MG63 (cell line): ENCODE results near the gene HECW1. TPM values are rescaled to one million over a fixed set of nuclear protein-coding genes. Genes with fewer than 3 reads are reported as not detected.
"Not testable (repeated sequence)": the region's sequence is repeated elsewhere in the genome, so short reads cannot be mapped to it uniquely, and the experiment has no call there.

Experiments
- DNase-seq: peaks from one replicate; pipeline ENCODE4 v3.0.0-alpha.2; 2020
- H3K27me3 ChIP-seq: fragments of 250-450 bp; sonication (Bioruptor Pico); 2 replicates; pipeline ENCODE4 v1.5.1; 2020; ENCODE audit warnings: mild to moderate bottlenecking, moderate library complexity
- H3K36me3 ChIP-seq: fragments of 250-450 bp; sonication (Bioruptor Pico); 2 replicates; pipeline ENCODE4 v1.5.1; 2020; ENCODE audit warnings: mild to moderate bottlenecking, moderate library complexity
- H3K4me3 ChIP-seq: fragments of 250-450 bp; sonication (Bioruptor Pico); 2 replicates; pipeline ENCODE4 v1.5.1; 2020; ENCODE audit warnings: mild to moderate bottlenecking, moderate library complexity
- H3K9me3 ChIP-seq: fragments of 250-450 bp; sonication (Bioruptor Pico); 2 replicates; pipeline ENCODE4 v1.5.1; 2020; ENCODE audit warnings: mild to moderate bottlenecking, moderate library complexity
- total RNA-seq: library from RNA; depleted of rRNA; stranded (reverse); fragments of >200 nt; shearing (Covaris generic); gene quantifications from 2 replicates; pipeline ENCODE4 v1.2.3, GENCODE V29; 2014; ENCODE audit warnings: low replicate concordance

Gene HECW1
- total RNA-seq, 1 experiment from 2014 or later = 18.4 TPM

DNA sequence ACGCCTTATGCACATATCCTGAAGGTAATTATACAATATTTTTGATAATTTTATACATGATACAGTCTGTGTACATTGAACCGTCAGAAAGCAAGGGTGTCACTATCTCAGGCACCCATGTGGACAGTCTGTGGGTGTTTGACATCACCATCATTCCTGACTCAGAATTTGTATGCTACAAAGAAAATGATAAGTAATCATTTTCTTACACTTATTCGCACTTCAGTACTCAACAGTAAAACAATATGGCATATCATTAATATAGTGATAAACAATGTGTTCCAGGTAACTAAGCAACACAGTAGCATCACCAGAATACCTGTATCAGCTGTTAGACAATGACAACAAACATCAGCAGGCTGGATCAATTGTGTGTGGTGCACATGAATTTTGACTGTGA is 17.9 kb downstream of the HECW1 start:
- DNase-seq = no peak
- no peak overlapping the region for H3K4me3 ChIP-seq
- H3K36me3 ChIP-seq = no peaks in the 10 kb centered on the region
- no peaks in the 10 kb centered on the region for H3K9me3 ChIP-seq
- H3K27me3 ChIP-seq = no peaks in the 10 kb centered on the region

DNA sequence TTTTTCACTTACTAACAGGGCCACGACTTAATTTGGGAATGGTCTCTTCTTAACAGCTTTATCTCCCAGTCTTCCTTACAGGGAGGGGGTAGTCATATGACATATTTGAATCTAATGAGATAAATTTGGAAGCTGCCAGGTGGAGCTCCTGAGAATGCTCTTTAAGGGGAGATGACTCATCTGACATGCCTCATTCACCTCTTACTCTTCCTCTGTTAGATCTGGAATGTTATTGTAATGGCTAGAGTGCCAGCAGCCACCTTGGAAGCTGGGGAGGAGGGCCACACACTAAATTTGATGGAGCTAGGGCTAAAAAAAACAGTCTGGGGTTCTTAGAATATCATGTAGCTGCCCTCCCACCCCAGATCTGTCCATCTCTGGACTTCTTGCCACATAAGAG is 22.7 kb downstream of the HECW1 start:
- H3K36me3 ChIP-seq = no peaks in the 10 kb centered on the region
- H3K27me3 ChIP-seq = no peaks in the 10 kb centered on the region
- no peak overlapping the region for H3K4me3 ChIP-seq
- no peak for DNase-seq
- H3K9me3 ChIP-seq = no peaks in the 10 kb centered on the region

DNA sequence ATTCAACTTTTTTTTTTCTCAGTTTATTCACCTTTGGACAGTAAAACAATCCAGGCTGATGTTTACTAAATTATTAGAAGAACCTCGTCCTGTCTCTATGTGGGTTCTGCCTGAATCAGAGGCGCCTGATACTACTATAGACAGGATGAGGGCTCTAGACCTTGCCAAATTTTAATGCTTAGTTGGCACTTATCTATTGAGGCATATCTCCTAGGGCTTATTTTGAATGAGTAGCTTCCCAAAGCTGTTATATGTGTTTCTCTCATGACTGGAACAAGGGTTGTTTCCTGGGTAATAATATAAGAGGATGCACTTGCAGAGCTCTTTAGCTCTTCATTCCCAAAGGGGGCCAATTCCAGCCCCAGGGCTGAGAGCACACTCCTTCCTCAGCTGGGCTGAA is 23.6 kb downstream of the HECW1 start:
- Histone ChIP-seq H3K27me3 (no peaks in the 10 kb centered on the region), H3K9me3 (no peaks in the 10 kb centered on the region), H3K4me3 (no peak overlapping the region), H3K36me3 (no peaks in the 10 kb centered on the region)
- DNase-seq = peak; percentile 13

GRCh38 chr7:43137121-43137744 is 24.8 kb downstream of the HECW1 start:
- DNase-seq, H3K27me3 ChIP-seq, H3K36me3 ChIP-seq, H3K4me3 ChIP-seq, H3K9me3 ChIP-seq: not testable (repeated sequence)

- Histone ChIP-seq H3K9me3 (no peaks in the 10 kb centered on the region), H3K36me3 (no peaks in the 10 kb centered on the region), H3K27me3 (no peaks in the 10 kb centered on the region), H3K4me3 (no peak overlapping the region)
- no peak for DNase-seq
Observed at GRCh38 chr7:43137811-43138210, 25.4 kb downstream of the HECW1 start.

DNA sequence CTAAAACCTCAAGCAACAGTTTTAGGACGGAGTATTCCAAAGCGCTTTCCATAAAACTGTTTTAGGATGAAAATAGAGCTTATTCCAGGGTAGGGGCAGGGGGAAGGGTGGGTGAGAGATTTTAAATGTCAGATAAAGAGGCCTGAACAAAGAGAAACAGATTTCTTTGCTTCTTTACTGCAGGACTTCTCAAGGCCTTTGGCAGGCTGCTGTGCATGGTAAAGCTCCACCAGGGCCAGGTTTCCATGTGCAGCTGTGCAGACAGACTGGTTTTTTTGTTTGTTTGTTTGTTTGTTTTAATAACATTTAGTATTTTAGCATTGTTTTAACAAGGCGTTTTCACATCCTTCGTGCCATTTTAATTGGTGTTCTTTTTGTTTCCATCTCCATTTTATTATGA is 26.3 kb downstream of the HECW1 start:
- H3K27me3 ChIP-seq = no peaks in the 10 kb centered on the region
- no peak overlapping the region for H3K4me3 ChIP-seq
- H3K9me3 ChIP-seq = no peaks in the 10 kb centered on the region
- no peak for DNase-seq
- H3K36me3 ChIP-seq = no peaks in the 10 kb centered on the region

- no peaks in the 10 kb centered on the region for H3K27me3 ChIP-seq
- H3K36me3 ChIP-seq = no peaks in the 10 kb centered on the region
- DNase-seq = no peak
- H3K4me3 ChIP-seq = no peak overlapping the region
- no peaks in the 10 kb centered on the region for H3K9me3 ChIP-seq
Observed at GRCh38 chr7:43139137-43139536, 26.7 kb downstream of the HECW1 start.

- H3K27me3 ChIP-seq = no peaks in the 10 kb centered on the region
- no peaks in the 10 kb centered on the region for H3K9me3 ChIP-seq
- no peak overlapping the region for H3K4me3 ChIP-seq
- no peaks in the 10 kb centered on the region for H3K36me3 ChIP-seq
- no peak for DNase-seq
Observed at GRCh38 chr7:43140186-43140585, 27.7 kb downstream of the HECW1 start.

GRCh38 chr7:43141091-43141490 is 28.6 kb downstream of the HECW1 start:
- no peaks in the 10 kb centered on the region for H3K9me3 ChIP-seq
- no peak for DNase-seq
- no peak overlapping the region for H3K4me3 ChIP-seq
- no peaks in the 10 kb centered on the region for H3K27me3 ChIP-seq
- H3K36me3 ChIP-seq = no peaks in the 10 kb centered on the region

DNA sequence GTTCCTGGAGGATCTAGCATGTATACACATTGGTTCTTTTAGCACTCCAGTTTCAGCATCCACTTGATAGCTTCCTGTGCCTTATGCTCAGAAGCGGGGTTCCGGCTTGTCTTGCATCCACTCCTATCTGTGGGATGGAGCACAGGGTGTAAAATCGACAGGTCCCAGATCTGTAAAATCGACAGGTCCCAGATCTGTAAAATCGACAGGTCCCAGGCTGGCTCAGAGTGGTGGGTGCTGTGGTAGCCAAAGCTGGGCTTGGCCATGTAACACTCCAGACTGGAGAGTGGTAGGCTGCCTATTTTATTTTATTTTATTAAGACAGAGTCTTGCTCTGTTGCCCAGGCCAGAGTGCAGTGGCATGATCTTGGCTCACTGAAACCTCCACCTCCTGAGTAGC is 30.3 kb downstream of the HECW1 start:
- no peak overlapping the region for H3K4me3 ChIP-seq
- no peaks in the 10 kb centered on the region for H3K27me3 ChIP-seq
- DNase-seq = no peak
- H3K9me3 ChIP-seq = no peaks in the 10 kb centered on the region
- H3K36me3 ChIP-seq = no peaks in the 10 kb centered on the region

- DNase-seq = no peak
- H3K27me3 ChIP-seq = no peaks in the 10 kb centered on the region
- no peaks in the 10 kb centered on the region for H3K36me3 ChIP-seq
- no peak overlapping the region for H3K4me3 ChIP-seq
- no peaks in the 10 kb centered on the region for H3K9me3 ChIP-seq
Observed at GRCh38 chr7:43143918-43144589, 31.6 kb downstream of the HECW1 start.

GRCh38 chr7:43148161-43148731 is 35.8 kb downstream of the HECW1 start:
- DNase-seq = peak; percentile 20
- Histone ChIP-seq H3K9me3 (no peaks in the 10 kb centered on the region), H3K36me3 (no peaks in the 10 kb centered on the region), H3K27me3 (no peaks in the 10 kb centered on the region; the same call in 1 of the 2 replicates), H3K4me3 (no peak overlapping the region)

GRCh38 chr7:43151076-43151475 is 38.6 kb downstream of the HECW1 start:
- no peaks in the 10 kb centered on the region for H3K36me3 ChIP-seq
- H3K27me3 ChIP-seq = peaks cover 8% of the 10 kb centered on the region
- DNase-seq = no peak
- H3K4me3 ChIP-seq = no peak overlapping the region
- H3K9me3 ChIP-seq = no peaks in the 10 kb centered on the region

DNA sequence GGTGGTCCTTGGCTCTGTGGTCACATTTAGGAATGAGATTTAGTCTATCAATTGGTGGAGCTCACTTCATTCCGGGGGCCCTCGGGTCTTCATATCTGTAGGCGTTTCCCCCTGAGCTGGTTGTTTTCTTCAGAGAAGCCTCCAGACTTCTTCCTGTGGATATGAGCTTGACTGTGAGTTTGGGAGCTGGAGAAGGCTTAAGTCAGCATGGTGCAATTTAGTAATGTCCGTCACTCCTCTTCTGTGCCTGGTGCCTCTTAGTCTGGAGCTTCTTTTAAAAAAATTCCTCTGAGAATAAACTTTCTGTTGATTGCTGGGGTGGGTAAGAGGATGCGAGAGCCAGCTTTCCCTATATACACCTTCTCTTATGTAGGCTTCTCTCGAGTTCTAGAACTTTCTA is 40.2 kb downstream of the HECW1 start:
- Histone ChIP-seq H3K9me3 (no peaks in the 10 kb centered on the region), H3K27me3 (peaks cover 8% of the 10 kb centered on the region), H3K36me3 (no peaks in the 10 kb centered on the region), H3K4me3 (no peak overlapping the region)
- DNase-seq = no peak

- no peak for DNase-seq
- Histone ChIP-seq H3K9me3 (no peaks in the 10 kb centered on the region), H3K27me3 (peaks cover 8% of the 10 kb centered on the region), H3K36me3 (no peaks in the 10 kb centered on the region), H3K4me3 (no peak overlapping the region)
Observed at GRCh38 chr7:43155636-43156035, 43.2 kb downstream of the HECW1 start.

DNA sequence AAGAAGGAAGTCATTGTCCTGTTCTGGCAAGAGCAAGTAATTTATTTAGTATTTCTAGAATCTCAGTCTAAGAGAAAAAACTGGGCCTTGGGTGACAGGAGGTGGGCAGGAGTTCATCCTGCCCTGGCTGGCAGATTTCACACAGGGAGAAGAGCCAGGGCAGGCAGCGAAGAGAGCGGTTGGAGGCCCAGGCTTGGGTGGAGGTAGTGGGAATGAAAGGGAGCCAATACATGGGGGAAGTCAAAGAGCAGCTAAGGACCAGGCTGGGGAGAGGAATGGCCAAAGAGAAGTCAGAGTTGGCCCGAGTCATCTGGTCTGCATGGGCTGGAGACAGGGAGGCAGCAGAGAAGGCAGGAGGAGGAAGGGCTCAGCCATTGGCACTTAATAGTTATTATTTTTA is 51.4 kb downstream of the HECW1 start:
- DNase-seq = no peak
- Histone ChIP-seq H3K36me3 (no peaks in the 10 kb centered on the region), H3K27me3 (no peaks in the 10 kb centered on the region), H3K4me3 (no peak overlapping the region), H3K9me3 (no peaks in the 10 kb centered on the region)

GRCh38 chr7:43164757-43165156 is 52.3 kb downstream of the HECW1 start:
- H3K36me3 ChIP-seq = no peaks in the 10 kb centered on the region
- H3K27me3 ChIP-seq = no peaks in the 10 kb centered on the region
- DNase-seq = peak; percentile 35
- H3K9me3 ChIP-seq = no peaks in the 10 kb centered on the region
- no peak overlapping the region for H3K4me3 ChIP-seq

- no peak overlapping the region for H3K4me3 ChIP-seq
- no peaks in the 10 kb centered on the region for H3K9me3 ChIP-seq
Observed at GRCh38 chr7:43166686-43167085, 54.2 kb downstream of the HECW1 start.

More at GRCh38 chr7:43166686-43167085, 54.2 kb downstream of the HECW1 start:
- H3K36me3 ChIP-seq = no peaks in the 10 kb centered on the region
- DNase-seq = no peak
- H3K27me3 ChIP-seq = no peaks in the 10 kb centered on the region
